HG03175 (cell line): ENCODE measurements around the gene CDC42BPA.
"Not testable (repeated sequence)": the region's sequence is repeated elsewhere in the genome, so short reads cannot be mapped to it uniquely, and the experiment has no call there.

Experiments used
- ATAC-seq: cut with Tn5 transposase; IDR thresholded peaks from one replicate; pipeline ENCODE4 v1.9.1; 2021; ENCODE audit warnings: mild to moderate bottlenecking, moderate library complexity; ENCODE audit not compliant: unreplicated experiment

CDC42BPA gene

DNA sequence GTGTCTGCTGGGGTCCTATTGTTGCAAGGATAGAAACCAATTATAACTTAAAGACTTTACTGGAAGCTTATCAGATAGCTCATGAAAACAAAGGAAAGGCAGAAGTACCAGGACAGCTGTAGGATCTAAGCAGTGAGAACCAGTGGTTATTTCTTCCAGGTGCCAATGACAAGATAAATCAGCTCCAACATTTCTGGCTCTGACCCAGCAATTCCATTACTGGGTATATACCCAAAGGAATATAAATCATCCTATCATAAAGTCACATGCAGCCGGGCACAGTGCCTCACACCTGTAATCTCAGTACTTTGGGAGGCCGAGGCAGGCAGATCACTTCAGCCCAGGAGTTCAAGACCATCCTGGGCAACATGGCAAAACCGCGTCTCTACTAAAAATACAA, 17.8 kb upstream of the CDC42BPA start:
- not testable (repeated sequence) for ATAC-seq

DNA sequence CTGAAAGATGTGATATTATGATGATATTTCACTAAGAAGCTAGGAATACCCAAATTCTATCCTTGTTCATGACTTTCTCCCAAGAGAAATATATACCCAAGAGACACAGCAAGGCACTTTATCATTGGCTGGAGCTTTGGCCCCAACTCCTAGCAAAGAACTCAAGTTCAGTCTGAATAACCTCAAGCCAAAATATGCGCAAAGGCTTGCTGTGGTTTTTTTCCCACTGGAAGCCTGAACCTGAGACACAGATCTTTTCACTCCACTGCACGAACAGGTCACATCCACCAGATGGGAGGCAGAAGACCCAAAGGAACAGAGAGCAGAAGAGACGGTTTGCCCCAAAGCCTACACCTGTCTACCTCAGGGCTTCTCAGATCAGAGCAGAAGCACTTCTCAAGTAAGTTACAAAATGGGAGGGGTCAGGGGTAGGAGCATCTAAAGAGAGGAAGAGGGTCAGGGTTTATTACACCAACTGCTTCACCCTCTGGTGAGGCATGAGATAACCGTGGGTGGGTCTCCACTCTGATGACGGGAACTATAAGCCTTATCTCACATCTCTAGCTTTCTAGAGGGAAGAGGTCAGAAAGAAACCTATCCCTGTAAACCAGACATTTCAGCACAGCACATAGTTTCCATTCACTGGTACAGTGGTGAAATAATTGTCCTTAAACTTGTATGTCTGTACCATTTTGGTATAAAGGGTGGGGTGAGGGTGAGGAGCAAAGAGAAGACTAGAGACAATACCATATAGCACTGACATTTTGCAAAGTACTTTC, 17.1 kb upstream of the CDC42BPA start:
- no peak for ATAC-seq

DNA sequence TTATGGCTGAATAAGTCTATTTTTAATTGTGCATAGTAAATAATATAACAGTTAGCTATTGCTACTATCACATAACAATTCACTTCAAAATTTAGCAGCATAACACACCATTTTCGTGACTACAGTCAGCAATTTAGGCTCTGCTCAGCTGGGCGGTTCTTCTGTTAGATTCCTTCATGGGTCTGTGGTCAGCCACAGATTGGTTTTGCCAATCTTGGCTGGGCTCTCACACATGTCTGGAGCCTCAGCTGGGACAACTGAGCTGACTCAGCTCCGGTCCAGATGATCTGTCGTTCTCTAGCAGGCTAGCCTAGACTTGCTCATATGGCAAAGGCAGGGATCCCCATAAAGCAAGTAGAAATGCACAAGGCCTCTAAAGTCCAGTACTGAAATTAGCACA, 15.1 kb upstream of the CDC42BPA start:
- ATAC-seq: no peak

DNA sequence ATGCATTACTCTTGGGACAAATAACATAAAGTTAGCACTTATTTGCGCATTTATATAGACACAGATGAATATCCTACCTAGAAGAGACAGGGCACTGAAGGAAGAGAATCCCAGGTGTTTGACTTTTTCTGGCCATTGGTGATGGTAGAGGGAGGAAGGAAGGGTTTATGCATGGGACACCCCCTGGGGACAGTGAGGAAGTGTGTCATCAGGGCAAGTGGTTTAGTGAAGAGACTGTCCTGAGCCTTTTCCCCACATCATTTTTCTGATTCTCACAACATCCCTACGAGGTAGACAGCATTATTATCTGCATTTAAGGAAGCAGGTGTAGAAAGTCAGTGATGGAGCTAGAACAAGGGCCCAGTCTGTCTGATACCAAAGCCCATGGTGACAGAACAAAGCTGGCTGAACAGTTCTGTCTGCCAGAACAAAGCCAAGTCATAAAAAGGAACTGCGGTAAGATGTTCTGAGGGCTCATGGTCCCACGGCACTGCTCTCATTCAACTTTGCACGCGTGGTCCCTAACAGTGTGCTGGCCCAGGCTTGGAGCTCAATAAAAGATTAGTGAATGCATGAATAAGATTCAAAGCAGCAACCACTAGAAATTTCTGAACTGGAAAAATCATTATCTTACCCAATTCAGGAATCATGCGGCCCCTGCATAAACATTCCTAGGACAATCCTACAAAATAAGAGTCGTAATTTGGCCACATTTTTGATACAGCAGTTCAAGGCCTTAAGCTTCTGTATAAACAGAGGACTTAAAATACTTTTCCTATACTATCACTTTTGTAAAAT, 12.2 kb upstream of the CDC42BPA start:
- no peak for ATAC-seq

DNA sequence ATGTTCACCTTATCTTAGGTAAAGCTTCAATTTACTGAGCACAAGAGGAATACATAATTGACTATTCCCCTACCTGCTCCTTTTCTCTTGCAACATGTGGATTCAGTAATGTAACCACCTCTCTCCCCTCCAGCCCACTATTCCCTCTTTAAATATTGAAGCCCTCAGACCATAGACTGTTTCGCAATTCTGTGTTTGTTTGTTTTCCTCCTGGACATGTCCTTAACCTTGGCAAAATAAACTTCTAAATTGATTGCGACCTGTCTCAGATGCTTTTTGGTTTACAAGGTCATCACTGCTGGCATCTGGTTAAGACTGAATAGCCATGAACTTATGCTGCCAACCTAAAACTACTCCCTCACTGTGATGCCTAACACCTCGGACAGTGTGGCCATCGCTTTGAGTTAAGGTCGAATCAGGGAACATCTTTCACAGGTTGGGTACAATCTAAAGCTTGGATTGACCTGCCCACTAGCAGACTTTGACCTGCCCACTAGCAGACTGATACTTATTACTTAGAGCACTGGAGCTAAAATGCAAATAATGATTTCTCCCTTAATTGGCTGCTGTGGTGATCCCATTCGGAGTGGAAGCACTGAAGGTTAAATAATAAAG, 10.2 kb upstream of the CDC42BPA start:
- no peak for ATAC-seq

DNA sequence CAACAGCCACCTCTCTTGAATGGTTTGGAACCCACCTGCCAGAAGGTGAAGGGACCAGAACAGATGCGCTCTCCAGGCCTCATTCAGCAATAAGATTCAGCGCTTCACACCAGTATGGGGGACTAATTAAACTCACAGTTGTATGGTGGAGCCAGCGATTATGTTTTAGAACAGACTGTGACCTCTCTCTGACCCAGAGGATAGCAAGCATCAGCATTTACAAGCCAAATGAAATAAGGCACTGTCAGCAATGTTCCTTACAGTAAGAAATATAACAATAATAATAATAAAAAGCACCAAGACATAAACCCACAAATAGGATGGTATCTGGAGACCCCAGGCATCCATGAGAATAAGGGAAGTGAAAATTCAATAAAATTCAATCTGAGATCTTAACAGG, 6.9 kb upstream of the CDC42BPA start:
- ATAC-seq: no peak

DNA sequence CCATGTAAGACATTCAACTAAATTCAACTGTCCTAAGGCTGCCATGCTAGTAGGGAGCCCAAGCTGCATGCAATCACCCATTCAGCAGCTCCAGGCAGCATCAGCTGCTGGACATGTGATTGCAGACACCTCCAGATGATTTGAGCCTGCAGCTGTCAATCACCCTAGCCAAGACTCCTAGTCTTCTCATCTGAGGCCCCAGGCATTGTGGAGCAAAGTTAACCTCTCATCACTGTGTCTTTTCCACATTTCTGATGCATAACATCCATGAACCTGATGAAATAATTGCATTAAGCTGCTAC, 5.6 kb upstream of the CDC42BPA start:
- ATAC-seq: no peak

DNA sequence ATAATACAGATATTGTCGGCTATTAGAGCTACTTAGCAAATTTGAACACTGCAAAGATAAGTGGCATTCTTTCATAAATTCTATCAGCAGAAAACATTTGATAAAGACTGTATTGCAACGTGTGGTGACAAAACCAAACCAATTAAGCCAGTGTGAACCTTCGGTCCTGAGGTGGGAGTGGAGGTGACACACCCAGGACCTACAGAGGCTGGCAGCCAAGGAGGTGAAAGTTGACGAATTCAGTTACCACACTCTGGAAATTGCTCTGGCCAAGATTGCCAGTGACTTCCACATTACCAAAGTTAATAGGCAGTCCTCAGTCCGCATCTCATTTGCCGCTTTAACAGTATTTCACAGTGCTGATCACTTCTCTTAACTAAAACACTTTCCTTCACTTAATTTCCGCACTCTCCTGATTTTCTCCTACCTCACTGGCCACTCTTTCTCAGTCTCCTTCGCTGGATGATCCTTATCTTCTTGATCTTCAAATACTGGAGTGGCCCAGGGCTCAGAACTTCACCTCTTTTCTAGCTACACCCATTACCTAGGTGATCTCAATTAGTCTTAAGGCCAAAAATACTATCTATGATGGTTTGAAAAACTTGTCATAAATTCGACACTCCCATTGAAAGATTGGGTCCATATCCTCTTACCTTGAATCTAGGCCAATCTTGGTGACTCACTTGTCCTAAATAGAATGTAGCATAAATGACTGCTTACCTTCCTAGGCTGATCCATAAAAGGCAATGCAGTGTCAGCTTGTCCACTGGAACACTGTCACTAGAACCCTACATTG, 5.1 kb upstream of the CDC42BPA start:
- no peak for ATAC-seq

DNA sequence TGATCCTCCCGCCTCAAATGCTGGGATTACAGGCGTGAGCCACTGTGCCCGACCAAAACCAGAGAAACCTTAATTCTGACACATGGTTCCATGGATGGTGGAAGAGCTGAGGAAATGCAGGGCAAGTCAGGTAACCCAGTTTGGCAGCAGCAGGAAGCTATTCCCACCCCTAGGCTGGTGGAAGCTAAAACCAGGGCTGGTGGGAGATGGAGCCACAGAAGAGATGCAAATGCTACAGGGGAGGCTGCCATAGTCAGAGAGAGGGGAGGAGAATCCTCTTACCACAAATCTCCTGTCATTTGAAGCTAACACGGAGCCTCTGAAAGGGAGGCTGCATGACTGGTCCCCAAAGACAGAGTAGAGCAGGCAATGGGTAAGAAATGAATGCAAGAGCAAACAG, 4.1 kb upstream of the CDC42BPA start:
- no peak for ATAC-seq

DNA sequence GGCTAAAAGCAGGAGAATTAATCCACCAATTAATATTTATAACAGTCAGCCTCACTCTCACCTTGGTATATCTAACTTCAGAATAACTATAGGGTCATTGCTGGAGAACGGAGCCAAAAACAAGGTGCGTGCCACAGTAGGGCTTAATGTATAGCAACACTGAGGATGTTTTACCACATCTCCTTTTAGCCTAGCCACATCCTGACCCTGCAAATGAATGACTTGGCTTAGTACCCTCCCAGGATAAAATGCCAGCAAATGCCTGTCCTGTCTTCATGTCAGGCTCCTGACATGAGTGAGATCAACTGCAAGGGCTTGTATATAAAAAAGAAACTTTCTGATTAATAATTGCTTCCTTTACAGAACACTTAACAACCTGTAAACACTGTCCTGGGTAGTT, 2.7 kb upstream of the CDC42BPA start:
- ATAC-seq: no peak

DNA sequence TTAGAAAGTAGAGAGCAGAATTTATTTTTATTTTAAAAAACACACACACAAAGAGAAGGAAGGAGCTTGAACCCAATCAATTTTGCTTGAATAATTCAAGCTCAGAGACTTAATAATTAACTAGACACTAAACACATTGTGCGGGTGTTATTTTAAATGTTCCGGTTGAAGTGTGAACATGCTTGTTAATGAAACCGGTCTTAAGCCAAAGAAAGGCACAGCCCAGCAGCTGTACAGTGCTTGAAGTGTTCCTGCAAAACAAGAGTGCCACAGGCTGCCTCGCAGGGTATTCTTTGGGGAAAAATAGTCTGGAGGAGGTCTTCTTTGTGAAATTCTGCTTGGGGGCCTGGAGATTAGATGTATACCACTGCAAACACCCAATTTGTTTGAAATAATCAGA, 2.2 kb upstream of the CDC42BPA start:
- ATAC-seq: peak; percentile 32

DNA sequence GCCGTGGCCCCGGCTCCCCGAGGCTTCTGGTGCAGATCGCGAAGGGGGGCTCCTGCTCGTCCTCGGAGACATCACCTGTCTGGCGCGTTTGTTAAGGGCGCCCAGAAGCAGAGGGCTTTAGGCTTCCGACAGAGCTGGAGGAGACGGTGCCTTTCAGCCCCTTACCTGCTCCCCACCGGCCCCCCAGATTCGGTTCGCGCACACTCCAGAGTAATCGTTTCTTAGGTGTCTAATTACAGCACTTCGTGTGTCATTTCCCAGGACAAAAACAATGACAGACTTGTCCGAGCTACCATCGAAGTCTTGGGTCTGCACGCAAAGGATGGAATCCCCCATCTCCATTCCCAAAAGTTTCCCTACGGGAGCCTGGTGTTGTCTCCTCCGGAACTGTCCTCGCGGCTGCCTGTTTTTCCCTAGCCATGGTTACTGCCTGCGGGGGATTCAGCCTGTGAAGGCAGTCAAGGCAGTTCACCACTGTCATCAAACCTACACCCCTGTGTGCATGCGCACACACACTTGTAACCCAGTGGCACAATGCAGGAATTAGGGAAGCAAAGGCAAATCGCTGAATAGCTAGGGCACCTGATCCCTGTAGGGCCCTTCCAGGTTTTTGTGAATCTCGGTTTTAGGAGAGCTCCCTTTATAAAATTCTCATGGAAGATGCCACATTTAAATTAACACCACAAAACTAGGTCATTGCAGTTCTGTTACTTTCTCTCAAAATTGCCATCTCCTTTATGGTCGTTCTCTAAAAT, 738 bp upstream of the CDC42BPA start:
- no peak for ATAC-seq

DNA sequence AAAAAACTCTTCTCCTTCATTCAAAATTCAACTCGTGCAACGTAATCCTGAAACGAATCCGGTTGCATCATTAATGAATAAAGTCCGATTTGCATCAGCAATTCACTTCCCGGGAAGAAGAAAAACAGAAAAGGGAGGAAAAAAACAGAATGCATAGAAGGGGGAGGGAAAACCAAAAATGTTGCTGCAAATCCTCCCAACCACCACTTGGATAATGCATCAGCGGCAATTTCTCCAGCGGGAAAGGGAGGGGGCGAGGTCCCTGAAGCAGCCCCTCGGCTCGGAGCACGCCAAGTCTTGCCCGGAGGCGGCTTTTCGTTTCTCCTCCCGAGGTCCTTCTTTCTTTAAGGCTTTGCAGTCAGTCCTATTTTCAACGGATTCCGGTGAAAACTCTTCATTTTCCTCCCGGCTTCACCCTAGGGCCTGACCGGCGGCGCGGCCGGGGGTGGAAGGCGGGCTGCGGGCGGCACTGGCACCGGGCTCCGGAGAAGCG, 723 bp downstream of the CDC42BPA start:
- ATAC-seq: peak; percentile 5

DNA sequence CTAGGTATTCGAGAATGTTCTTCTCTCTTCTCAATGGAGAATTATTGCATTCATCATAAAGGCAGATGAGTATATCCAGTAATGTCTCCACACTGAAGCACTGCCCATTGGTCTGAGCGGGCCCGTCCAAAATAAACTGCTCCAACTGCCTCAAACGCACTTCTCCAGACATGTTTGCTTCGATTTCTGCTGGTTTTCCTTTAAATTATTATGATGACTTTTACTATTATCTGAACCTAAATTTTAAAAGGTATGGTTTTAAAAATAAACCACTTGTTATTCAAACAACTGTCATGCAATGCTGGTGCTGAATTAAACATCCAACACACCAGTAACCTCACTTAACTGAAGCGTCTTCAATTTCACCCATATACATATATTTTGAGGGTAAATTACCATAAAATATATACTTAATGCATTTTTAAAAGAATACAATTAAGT, 1.3 kb downstream of the CDC42BPA start:
- ATAC-seq: no peak

DNA sequence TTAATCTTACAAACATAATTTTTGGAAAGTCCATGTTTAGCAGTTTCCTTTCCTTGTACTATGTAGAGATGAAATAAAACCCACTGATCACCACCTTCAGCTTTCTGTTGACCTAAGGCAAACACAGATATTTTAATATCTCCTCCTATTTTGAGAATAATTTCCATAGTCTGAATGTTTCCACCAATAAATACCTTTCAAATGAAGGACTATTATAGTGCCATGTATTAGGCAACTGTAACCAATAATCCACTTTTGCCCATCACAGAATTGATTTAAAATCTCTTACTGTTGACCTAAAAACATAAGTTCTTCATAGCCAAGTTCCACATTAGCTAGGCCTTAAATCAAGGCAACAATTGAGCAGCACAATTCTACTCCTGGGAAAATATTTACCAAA, 1.8 kb downstream of the CDC42BPA start:
- no peak for ATAC-seq

DNA sequence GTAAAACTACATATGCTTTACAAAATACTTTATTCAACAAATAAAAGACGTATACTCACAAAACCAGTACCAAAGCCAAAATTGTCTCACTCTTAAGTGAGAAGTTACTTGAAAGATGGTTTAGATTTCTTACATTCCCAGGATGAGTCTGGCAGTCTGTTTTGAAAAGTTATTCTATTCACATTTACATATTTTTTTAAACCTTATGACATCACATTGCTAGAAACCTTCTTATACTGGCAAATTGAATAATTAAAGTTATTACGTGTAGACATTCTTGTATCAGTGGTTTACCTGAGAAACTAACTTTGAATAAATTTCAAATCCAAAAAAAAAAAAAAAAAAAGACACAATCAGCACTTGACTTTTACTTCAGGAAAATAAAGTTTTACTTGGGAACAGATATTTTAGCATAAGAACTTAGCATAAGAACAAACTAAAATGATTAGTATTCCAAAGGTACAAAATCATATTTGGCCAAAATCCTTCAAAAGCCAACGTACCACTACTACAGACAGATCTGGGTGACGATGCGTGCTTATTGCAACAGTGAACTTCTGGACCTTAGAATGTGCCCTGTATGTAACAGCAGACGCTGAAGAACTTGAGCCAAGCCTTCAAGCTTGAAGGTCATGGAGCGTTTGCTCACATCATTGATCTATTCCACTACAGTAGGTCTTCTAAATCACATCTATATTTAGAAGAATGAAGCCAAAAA, 2.5 kb downstream of the CDC42BPA start:
- no peak for ATAC-seq

DNA sequence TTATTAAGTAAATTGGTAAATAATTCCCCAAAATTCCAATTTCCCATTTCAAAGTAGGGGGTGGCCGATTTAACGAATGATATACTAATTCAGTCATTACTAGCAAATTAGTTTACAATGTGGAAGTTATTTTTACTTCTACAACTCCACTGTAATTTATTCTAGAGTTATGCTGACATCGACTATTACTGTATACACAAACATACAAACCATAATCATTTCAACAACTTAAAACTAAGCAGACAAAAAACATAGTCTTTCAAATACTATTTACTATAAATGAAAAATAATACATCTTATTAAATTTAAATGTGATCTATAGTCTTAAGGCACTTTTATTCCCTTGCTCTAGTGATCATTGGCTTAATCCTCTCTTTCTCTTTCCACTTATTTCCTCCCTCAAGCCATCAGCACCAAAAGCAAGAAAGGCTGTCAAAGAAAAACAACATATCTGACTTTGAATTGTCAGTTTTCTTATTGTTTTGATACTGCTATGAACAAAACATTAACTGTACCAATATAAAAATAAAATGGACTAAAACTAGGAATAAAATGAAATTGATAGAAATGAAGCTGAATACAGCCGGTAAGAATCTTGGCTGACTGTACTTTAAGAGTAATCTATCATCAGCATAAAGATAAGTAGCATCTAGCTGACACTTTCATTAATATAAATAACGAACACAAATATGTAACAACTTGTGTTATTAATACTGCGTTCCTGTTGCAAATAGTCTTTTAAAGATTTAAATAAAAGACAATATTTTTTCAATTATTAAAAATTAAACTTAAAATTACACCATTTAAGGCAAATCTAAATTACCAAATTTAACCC, 4.1 kb downstream of the CDC42BPA start:
- ATAC-seq: no peak

DNA sequence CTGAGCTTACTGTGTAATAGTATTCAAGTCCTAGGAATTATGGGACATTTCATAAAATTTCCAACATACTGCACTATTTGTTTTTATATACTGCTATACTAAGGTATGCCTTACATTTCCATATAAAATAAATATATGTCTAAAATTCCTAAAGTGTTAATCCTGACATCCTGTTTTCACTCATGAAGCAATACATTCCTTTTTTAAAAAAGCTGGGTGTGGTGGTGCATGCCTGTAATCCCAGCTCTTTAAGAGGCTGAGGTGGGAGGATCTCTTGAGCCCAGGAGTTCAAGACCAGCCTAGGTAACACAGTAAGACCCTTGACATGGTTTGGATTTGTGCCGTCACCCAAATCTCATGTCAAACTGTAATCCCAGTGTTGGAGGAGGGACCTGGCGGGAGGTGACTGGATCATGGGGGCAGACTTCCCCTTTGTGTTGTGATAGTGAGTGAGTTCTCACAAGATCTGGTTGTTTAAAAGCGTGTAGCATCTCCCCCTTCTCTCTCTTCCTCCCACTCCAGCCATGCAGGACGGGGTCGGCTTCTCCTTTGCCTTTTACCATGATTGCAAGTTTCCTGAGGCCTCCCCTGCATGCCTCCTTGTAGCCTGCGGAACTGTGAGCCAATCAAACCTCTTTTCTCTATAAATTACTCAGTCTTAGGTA, 5.8 kb downstream of the CDC42BPA start:
- ATAC-seq: no peak
